OCI-LY7 (cell line): ENCODE measurements around the gene AP4B1. TPM values are rescaled to one million over a fixed set of nuclear protein-coding genes. Genes with fewer than 3 reads are reported as not detected.

ENCODE experiments used
- BruUV-seq: library from RNA; stranded (reverse); fragments of 400-500 nt; replicated peaks from 2 replicates; lab custom pipeline; 2021; lab: Mats Ljungman, UMichigan
- CTCF ChIA-PET: fragments of 300-600 bp; sonication (Branson Sonifier 250); formaldehyde crosslinking; loops from one replicate; lab custom pipeline; 2022; ENCODE audit warnings: antibody characterized with exemption; ENCODE audit not compliant: unreplicated experiment; lab: Charles Lee
- POLR2A ChIA-PET: fragments of 300-600 bp; sonication (Branson Sonifier 250); formaldehyde crosslinking; loops from one replicate; lab custom pipeline; 2022; ENCODE audit warnings: antibody characterized with exemption; lab: Charles Lee
- DNase-seq: peaks from one replicate; pipeline ENCODE4 v3.0.0-alpha.2; 2015; ENCODE audit warnings: low spot score
- H2AFZ ChIP-seq: fragments of 200-600 bp; sonication (generic), shearing (Covaris generic); 2 replicates; pipeline ENCODE4 v1.6.1; 2014; ENCODE audit warnings: mild to moderate bottlenecking, antibody characterized with exemption, low read length, moderate library complexity
- H3K27ac ChIP-seq: fragments of 200-600 bp; sonication (generic); 2 replicates; pipeline ENCODE4 v1.5.1; 2014; ENCODE audit warnings: mixed run types, low read depth, mild to moderate bottlenecking, moderate library complexity, low read length, inconsistent platforms; ENCODE audit not compliant: poor library complexity, severe bottlenecking
- H3K36me3 ChIP-seq: fragments of 200-600 bp; sonication (generic); 2 replicates; pipeline ENCODE4 v1.6.1; 2014; ENCODE audit warnings: mild to moderate bottlenecking, antibody characterized with exemption, low read length, moderate library complexity, mixed read lengths; ENCODE audit not compliant: insufficient read depth
- H3K4me1 ChIP-seq: fragments of 200-600 bp; sonication (generic); 2 replicates; pipeline ENCODE4 v1.5.1; 2014; ENCODE audit warnings: mild to moderate bottlenecking, low read length; ENCODE audit not compliant: insufficient read depth, poor library complexity, severe bottlenecking
- H3K4me2 ChIP-seq: fragments of 200-600 bp; sonication (generic); 2 replicates; pipeline ENCODE4 v1.6.1; 2014; ENCODE audit warnings: mild to moderate bottlenecking, low read length
- H3K4me3 ChIP-seq: fragments of 200-600 bp; sonication (generic); 2 replicates; pipeline ENCODE4 v1.5.1; 2014; ENCODE audit warnings: mild to moderate bottlenecking, low read depth, low read length; ENCODE audit not compliant: poor library complexity, severe bottlenecking
- H3K79me2 ChIP-seq: fragments of 200-600 bp; sonication (generic); 2 replicates; pipeline ENCODE4 v1.6.1; 2016; ENCODE audit warnings: low read depth, mild to moderate bottlenecking, low read length, moderate library complexity, mixed read lengths; ENCODE audit not compliant: insufficient read depth
- H3K9me2 ChIP-seq: fragments of 200-600 bp; sonication (generic); 2 replicates; pipeline ENCODE4 v1.6.1; 2016; ENCODE audit warnings: mild to moderate bottlenecking, low read length, mixed read lengths; ENCODE audit not compliant: insufficient read depth
- H3K9me3 ChIP-seq: fragments of 200-600 bp; sonication (generic); 2 replicates; pipeline ENCODE4 v1.6.1; 2014; ENCODE audit warnings: mild to moderate bottlenecking, mixed run types, low read length, mixed read lengths
- H4K20me1 ChIP-seq: fragments of 200-600 bp; sonication (generic); 2 replicates; pipeline ENCODE4 v1.6.1; 2014; ENCODE audit warnings: mild to moderate bottlenecking, antibody characterized with exemption, low read length, moderate library complexity, mixed read lengths; ENCODE audit not compliant: insufficient read depth
- CTCF ChIP-seq: fragments of 200-600 bp; sonication (generic); conservative IDR thresholded peaks from 2 replicates; pipeline ENCODE4 v1.5.1; 2014; ENCODE audit warnings: mild to moderate bottlenecking, antibody characterized with exemption, low read length, moderate library complexity, mixed read lengths
- EZH2phosphoT487 ChIP-seq: fragments of 200-600 bp; sonication (generic); IDR thresholded peaks from 2 replicates; pipeline ENCODE4 v1.6.1; 2018; ENCODE audit warnings: low read depth, borderline replicate concordance, mild to moderate bottlenecking, mixed run types, antibody characterized with exemption, low read length, moderate library complexity, mixed read lengths
- intact Hi-C: fragments of 100-400 bp; cut with micrococcal nuclease; formaldehyde crosslinking; loops from one replicate; pipeline ENCODE4 v1.10.0; 2022; ENCODE audit not compliant: unreplicated experiment
- total RNA-seq, 2 experiments: library from RNA; depleted of rRNA in 1 of 2; stranded (reverse); fragments of >200 nt in 1 of 2; shearing (Covaris generic) in 1 of 2; gene quantifications; 2 replicates each; pipeline ENCODE4 v1.2.3, GENCODE V29; 2014 to 2022

Gene AP4B1
- total RNA-seq, 2 experiments from 2014 or later: 40.5 to 45.3 TPM

- Histone ChIP-seq H3K4me1 (peaks cover 83% of the 10 kb centered on the region), H3K4me2 (peak overlapping the region; percentile 53), H3K9me2 (no peaks in the 10 kb centered on the region), H3K27ac (no peak overlapping the region), H3K79me2 (peaks cover 98% of the 10 kb centered on the region), H4K20me1 (peaks cover 12% of the 10 kb centered on the region; the same call in 1 of the 2 replicates), H2AFZ (no peak overlapping the region), H3K9me3 (peaks cover 6% of the 10 kb centered on the region; the same call in 1 of the 2 replicates), H3K4me3 (no peak overlapping the region), H3K36me3 (peaks cover 39% of the 10 kb centered on the region)
- no peak for DNase-seq
- ChIA-PET CTCF (interaction anchor here (0.6 kb wide), 2 partner anchors 185 to 436 kb away, joined by 4 to 5 read pairs; no protein-coding TSS in a partner anchor), POLR2A (interaction anchor here (0.6 to 5.2 kb wide), 8 partner anchors 8 to 76 kb away, joined by 3 to 43 read pairs (median 8); partner anchors contain the start of gene HIPK1)
- no TSS peak for BruUV-seq
- TF ChIP-seq EZH2phosphoT487: no peak
- TF ChIP-seq CTCF: no peak
- intact Hi-C loops: no loop called here
Observed at GRCh38 chr1:113938192-113938591, 33.6 kb upstream of the AP4B1 start.

- BruUV-seq: no TSS peak
- TF ChIP-seq CTCF (no peak), EZH2phosphoT487 (no peak)
- peak overlapping the region; percentile 23 for H3K27ac ChIP-seq
- H3K79me2 ChIP-seq: peaks cover 98% of the 10 kb centered on the region
- H3K4me3 ChIP-seq: peak overlapping the region; percentile 1
- H3K9me3 ChIP-seq: no peaks in the 10 kb centered on the region; the same call in 1 of the 2 replicates
- H3K4me1 ChIP-seq: peaks cover 84% of the 10 kb centered on the region
- DNase-seq: peak; percentile 52
- H2AFZ ChIP-seq: no peak overlapping the region
- peaks cover 29% of the 10 kb centered on the region for H3K36me3 ChIP-seq
- peak overlapping the region; percentile 55 for H3K4me2 ChIP-seq
- peaks cover 12% of the 10 kb centered on the region; the same call in 1 of the 2 replicates for H4K20me1 ChIP-seq
- ChIA-PET CTCF (no interaction called here), POLR2A (interaction anchor here (0.6 to 5.2 kb wide), 6 partner anchors 7 to 632 kb away, joined by 3 to 43 read pairs (median 4); partner anchors contain the start of gene HIPK1)
- H3K9me2 ChIP-seq: no peaks in the 10 kb centered on the region
- intact Hi-C loops: no loop called here
Observed at GRCh38 chr1:113937146-113937545, 32.5 kb upstream of the AP4B1 start.

- no TSS peak for BruUV-seq
- no peaks in the 10 kb centered on the region; the same call in 1 of the 2 replicates for H3K9me3 ChIP-seq
- TF ChIP-seq CTCF: no peak
- no peak for TF ChIP-seq EZH2phosphoT487
- peaks cover 18% of the 10 kb centered on the region for H4K20me1 ChIP-seq
- peaks cover 100% of the 10 kb centered on the region for H3K79me2 ChIP-seq
- H3K4me2 ChIP-seq: 0 out of 2 replicates have a peak overlapping the region, but pooled peaks have one; percentile 3
- no peak overlapping the region for H3K27ac ChIP-seq
- POLR2A ChIA-PET: interaction anchor here (1.1 to 1.3 kb wide), 2 partner anchors 10 to 76 kb away, joined by 6 to 7 read pairs; no protein-coding TSS in a partner anchor
- CTCF ChIA-PET: no interaction called here
- no peak overlapping the region for H2AFZ ChIP-seq
- no peaks in the 10 kb centered on the region for H3K9me2 ChIP-seq
- H3K36me3 ChIP-seq: peaks cover 19% of the 10 kb centered on the region
- peaks cover 86% of the 10 kb centered on the region for H3K4me1 ChIP-seq
- no peak overlapping the region for H3K4me3 ChIP-seq
- no peak for DNase-seq
- intact Hi-C loops: no loop called here
Observed at GRCh38 chr1:113935970-113936369, 31.4 kb upstream of the AP4B1 start.
